ENCODE data around the gene CEPT1.

Gene CEPT1

GRCh38 chr1:111139956-111140679 lies at the start of gene CEPT1, which contains the start of gene DRAM2:
CEPT1 (plus strand) TSS chr1:111140223; CDS start chr1:111147715, 7,492 bp downstream.
DRAM2 (minus strand) TSS chr1:111140093; CDS start chr1:111131554, 8,539 bp downstream.
- TF ChIP-seq ZBTB7A (IDR thresholded peaks at IDR 0.05; ENCODE audit: low read depth) (peak; percentile 37; the same call in 1 of the 2 replicates), TAF1 (IDR thresholded peaks at IDR 0.05; ENCODE audit: low read depth) (peak; percentile 85), TCF12 (IDR thresholded peaks at IDR 0.05; ENCODE audit: low read depth) (0 out of 2 replicates have a peak, but pooled peaks have one; percentile 13), EP300 (IDR thresholded peaks at IDR 0.05; ENCODE audit: borderline replicate concordance) (no peak), NFIC (IDR thresholded peaks at IDR 0.05) (no peak)
- TF ChIP-seq, protein P1, sequence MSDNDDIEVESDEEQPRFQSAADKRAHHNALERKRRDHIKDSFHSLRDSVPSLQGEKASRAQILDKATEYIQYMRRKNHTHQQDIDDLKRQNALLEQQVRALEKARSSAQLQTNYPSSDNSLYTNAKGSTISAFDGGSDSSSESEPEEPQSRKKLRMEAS (IDR thresholded peaks at IDR 0.05), result peak; percentile 25; the same call in 1 of the 2 replicates

DNA sequence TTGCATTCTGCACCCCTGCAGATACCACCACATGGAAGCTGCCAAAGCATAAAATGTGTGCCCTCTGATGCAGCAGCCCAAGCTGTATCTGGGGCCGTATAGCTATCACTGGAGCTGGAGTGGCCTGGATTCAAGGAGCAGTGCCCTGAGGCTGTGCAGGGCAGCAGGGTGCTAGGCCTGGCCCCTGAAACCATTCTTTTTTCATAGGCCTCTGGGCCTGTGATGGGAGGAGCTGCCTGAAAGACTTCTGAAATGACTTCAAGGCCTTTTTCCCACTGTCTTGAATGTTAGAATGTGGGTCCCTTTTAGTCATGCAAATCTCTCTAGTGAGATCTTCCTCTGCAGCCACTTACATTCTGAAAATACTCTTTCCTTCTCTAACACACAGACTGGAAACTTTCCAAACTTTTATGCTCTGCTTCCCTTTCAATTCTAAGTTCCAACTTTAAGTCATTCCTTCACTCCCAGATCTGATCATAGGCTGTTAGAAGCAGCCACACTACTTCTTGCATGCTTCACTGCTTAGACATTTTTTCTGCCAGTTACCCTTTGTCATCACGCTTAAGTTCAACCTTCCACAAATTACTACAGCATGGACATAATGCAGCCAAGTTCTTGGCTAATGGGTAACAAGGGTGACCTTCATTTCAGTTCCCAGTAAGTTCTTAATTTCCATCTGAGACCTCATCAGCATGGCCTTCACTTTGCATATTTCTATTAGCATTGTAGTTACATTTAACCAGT lies 42.5 kb upstream of the CEPT1 start:
- TF ChIP-seq CREB1 (IDR thresholded peaks at IDR 0.05; ENCODE audit: low read depth) (no peak), YY1 (IDR thresholded peaks at IDR 0.05; ENCODE audit: low read depth) (no peak), RAD21 (IDR thresholded peaks at IDR 0.05; ENCODE audit: low read depth) (no peak), EGR1 (IDR thresholded peaks at IDR 0.05) (no peak), CEBPB (IDR thresholded peaks at IDR 0.05) (no peak), TCF12 (IDR thresholded peaks at IDR 0.05; ENCODE audit: low read depth) (no peak), TAF1 (IDR thresholded peaks at IDR 0.05; ENCODE audit: low read depth) (no peak), USF1 (IDR thresholded peaks at IDR 0.05) (no peak), TEAD4 (IDR thresholded peaks at IDR 0.05) (no peak), REST (IDR thresholded peaks at IDR 0.05; ENCODE audit: low read depth) (no peak), FOXM1 (IDR thresholded peaks at IDR 0.05; ENCODE audit: borderline replicate concordance, low read depth) (no peak), NFIC (IDR thresholded peaks at IDR 0.05) (no peak)
- TF ChIP-seq, protein P1 (IDR thresholded peaks at IDR 0.05), result no peak

DNA sequence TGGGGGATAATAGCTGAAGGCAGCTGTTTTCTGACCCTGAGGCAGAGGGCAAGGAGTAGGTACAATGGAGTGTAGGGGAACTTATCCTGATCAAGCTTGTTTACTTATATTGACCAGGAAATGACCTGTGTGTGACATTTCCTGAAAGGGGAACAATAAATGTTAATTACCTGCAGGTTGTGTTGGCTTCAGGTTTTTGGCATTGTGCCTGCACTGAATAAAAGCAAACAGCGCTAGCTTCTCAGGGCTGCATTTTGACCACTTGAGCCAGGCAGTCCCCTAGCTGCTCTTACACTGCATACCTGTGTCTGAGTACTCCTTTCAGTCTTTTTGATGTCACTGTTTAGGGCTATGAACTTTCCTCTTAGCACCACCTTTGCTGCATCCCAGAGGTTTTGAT lies 40.7 kb upstream of the CEPT1 start:
- TF ChIP-seq FOXM1 (IDR thresholded peaks at IDR 0.05; ENCODE audit: borderline replicate concordance, low read depth) (no peak), NFIC (IDR thresholded peaks at IDR 0.05) (0 out of 2 replicates have a peak, but pooled peaks have one; percentile 34)

DNA sequence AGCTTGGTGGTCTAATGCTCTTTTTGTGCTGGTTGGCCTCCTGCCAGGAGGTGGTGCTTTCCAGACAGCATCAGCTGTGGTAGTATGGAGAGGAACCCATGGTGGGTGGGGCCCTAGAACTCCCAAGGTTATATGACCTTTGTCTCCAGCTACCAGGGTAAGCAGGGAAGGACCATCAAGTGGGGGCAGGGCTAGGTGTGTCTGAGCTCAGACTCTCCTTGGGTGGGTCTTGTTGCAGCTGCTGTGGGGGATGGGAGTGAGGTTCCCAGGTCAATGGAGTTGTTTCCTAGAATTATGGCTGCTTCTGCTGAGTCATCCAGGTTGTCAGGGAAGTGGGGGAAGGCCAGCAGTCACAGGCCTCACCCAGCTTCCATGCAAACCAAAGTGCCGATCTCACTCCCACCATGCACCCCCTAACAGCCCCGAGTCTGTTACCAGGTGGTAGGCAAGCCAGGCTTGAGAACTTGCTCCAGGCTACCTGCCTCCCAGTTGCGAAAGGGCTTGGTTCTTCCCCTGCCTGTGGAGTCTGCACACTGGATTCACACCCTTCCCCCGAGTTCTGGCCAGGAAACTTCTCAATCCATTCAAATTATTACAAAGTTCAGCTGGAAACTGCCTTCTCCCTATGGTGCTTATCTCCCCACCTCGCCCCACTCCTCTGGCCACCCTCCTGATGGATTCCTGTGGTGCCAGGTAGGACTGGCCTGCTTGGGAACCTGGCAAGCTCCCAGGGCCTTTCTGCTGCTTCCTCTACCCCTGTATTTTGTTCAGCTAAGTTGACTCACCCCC lies 38.0 kb upstream of the CEPT1 start:
- TF ChIP-seq USF1 (IDR thresholded peaks at IDR 0.05) (no peak), TCF12 (IDR thresholded peaks at IDR 0.05; ENCODE audit: low read depth) (no peak), CEBPB (IDR thresholded peaks at IDR 0.05) (0 out of 2 replicates have a peak, but pooled peaks have one; percentile 11)

- no peak for TF ChIP-seq TEAD4 (IDR thresholded peaks at IDR 0.05)
- TF ChIP-seq CREB1 (IDR thresholded peaks at IDR 0.05; ENCODE audit: low read depth), result no peak
- TF ChIP-seq, protein P1 (IDR thresholded peaks at IDR 0.05), result no peak
- no peak for TF ChIP-seq USF1 (IDR thresholded peaks at IDR 0.05)
- no peak for TF ChIP-seq YY1 (IDR thresholded peaks at IDR 0.05; ENCODE audit: low read depth)
- no peak for TF ChIP-seq TAF1 (IDR thresholded peaks at IDR 0.05; ENCODE audit: low read depth)
These were observed 35.0 kb upstream of the CEPT1 start for GRCh38 chr1:111104981-111105380.

DNA sequence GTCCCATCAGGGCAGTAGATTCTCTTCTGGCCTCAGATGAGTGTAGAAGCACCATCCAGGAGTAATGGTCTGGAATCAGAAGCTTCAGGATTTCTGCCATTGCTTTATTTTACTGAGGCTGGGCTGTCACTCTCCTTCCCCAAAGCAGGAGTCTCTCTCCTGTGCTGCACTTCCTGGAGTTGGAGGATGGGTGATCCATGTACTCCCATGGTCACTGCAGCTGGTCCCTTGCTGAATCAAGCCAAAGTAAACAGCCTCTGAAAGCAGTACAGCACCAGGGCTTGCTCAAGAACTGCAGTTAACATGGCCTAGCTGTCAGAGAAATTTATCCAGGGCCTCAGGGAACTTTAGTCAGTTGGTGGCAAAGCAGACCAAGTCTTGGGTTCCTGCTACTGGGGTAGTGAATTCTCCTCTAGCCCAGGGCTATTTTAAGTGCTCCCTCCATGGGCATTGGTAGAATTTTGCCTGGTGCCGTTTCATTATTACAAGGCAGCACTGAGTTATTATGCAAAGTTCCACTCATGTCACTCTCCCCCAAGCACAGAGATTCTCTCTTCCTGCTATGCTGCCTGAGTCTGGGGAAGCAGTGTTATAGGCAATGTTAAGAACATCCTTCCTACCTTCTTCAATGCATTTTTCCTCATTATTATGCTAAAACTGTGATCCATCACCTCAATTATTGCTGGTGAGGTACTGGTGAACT lies 29.7 kb upstream of the CEPT1 start:
- TF ChIP-seq TAF1 (IDR thresholded peaks at IDR 0.05; ENCODE audit: low read depth) (no peak), REST (IDR thresholded peaks at IDR 0.05; ENCODE audit: low read depth) (no peak), TEAD4 (IDR thresholded peaks at IDR 0.05) (no peak), YY1 (IDR thresholded peaks at IDR 0.05; ENCODE audit: low read depth) (no peak), NFIC (IDR thresholded peaks at IDR 0.05) (no peak), USF1 (IDR thresholded peaks at IDR 0.05) (no peak), RAD21 (IDR thresholded peaks at IDR 0.05; ENCODE audit: low read depth) (no peak), FOXM1 (IDR thresholded peaks at IDR 0.05; ENCODE audit: borderline replicate concordance, low read depth) (no peak), EP300 (IDR thresholded peaks at IDR 0.05; ENCODE audit: borderline replicate concordance) (no peak), CREB1 (IDR thresholded peaks at IDR 0.05; ENCODE audit: low read depth) (no peak), CEBPB (IDR thresholded peaks at IDR 0.05) (no peak), TCF12 (IDR thresholded peaks at IDR 0.05; ENCODE audit: low read depth) (no peak), EGR1 (IDR thresholded peaks at IDR 0.05) (no peak)
- TF ChIP-seq, protein P1 (IDR thresholded peaks at IDR 0.05), result no peak
